COLO829 (cell line): ENCODE results near the gene MAG.
"Not testable (repeated sequence)": the region's sequence is repeated elsewhere in the genome, so short reads cannot be mapped to it uniquely, and the experiment has no call there.

ENCODE experiments used
- DNase-seq: peaks from one replicate; pipeline ENCODE4 v3.0.0; 2012; ENCODE audit warnings: low spot score

MAG gene

DNA sequence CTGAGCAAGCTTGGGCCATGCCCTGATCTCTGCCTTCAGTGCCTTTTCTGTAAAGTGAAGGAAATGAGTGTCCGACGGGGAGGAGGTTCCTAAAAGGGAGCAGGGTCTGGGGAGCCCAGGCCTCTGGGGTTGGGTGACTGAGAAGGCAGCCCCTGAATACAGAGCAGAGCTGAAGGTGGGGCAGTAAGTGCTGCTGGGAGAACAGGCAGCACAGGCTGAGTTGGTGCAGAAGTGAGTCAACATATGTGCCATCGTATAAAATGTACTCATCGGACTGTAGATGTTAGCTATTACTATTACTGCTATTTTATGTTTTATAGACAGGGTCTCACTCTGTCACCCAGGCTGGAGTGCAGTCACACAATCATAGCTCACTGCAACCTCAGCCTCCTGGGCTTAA is 10.7 kb upstream of the MAG start:
- DNase-seq, result no peak

DNA sequence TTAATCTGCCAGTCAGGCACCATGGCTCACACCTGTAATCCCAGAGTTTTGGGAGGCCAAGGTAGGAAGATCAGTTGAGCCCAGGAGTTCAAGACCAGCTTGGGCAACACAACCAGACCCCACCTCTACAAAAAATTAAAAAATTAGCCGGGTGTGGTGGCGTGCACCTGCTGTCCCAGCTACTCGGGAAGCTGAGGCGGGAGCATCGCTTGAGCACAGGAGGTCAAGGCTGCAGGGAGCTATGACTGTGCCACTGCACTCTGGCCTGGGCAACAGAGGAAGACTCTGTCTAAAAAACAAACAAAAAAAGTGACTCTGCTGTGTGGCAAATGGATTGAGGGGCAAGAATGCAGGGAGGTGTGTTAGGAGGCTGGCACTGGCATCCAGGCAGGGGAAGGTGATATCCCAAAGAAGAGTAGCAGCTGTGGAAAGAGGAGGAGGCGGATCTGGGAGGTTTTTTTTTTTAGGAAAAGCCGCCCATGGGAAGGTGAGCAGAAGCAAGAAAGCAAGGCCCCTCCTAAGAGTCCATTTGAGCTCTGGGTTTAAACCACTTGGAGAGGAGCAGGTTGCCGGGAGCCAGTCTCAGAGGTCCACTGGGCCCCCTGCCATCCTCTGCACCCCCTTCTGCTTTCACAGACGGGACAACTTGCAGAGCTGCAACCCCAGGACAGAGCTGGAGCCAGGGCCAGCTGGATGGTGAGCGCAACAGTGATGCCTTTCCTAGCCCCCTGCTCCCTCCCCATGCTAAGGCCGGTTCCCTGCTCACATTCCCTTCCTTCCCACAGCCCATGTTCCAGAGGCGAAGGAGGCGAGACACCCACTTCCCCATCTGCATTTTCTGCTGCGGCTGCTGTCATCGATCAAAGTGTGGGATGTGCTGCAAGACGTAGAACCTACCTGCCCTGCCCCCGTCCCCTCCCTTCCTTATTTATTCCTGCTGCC is 7.5 kb upstream of the MAG start:
- DNase-seq, result no peak

DNA sequence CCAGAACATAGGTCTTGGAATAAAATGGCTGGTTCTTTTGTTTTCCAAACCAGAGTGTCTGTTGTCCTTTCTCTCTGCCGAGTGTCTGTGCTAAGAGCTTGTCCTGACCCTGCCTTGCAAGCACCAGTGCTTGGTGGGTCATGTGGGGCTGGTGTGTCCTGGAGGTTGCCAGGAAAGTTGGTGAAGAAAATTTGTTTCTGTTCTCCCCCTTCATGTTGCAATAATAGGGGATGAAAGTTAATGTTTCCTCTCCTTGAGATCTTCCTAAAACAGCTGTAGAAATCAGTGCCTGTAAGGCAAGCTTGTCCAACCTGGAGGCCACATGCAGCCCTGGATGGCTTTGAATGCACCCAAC is 6.9 kb upstream of the MAG start:
- no peak for DNase-seq

DNA sequence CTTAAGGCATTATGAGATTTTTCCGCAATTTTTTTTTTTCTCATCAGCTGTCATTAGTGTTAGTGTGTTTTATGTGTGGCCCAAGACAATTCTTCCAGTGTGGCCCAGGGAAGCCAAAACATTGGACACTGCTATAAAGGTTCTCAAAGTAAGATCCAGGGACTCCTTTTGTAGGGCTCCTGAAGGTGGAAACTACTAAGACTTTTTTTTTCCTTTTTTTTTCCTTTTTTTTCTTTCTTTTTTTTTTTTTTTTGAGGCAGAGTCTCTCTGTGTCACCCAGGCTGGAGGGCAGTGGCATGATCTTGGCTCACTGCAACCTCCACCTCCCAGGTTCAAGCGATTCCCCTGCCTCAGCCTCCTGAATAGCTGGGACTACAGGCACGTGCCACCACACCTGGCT is 6.5 kb upstream of the MAG start:
- DNase-seq, result not testable (repeated sequence)

DNA sequence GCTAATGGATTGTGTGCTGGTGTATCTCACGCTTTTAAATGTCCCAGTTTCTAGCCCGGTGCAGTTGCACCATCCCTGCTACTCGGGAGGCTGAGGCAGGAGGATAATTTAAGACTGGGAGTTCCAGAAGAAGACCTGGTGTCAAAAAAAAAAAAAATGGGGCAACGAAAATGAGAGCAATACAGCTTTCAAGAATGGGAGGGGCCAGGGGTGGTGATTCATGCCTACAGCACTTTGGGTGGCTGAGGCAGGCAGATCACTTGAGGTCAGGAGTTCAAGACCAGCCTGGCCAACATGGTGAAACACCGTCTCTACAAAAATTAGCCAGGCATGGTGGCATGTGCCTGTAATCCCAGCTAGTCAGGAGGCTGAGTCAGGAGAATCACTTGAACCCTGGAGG is 5.9 kb upstream of the MAG start:
- DNase-seq, result not testable (repeated sequence)

DNA sequence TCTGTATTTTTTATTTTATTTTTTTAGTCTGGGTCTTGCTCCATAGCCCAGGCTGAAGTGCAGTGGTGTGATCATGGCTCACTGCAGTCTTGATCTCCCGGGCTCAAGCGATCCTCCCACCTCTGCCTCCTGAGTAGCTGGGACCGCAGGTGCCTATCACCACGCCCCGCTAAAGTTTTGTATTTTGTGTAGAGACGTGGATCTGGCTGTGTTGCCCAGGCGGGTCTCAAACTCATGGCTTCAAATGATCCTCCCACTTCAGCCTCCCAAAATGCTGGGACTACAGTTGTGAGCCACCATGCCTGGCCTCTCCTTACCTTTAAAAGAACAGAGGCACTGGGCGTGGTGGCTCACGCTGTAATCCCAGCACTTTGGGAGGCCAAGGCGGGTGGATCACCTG is 4.2 kb upstream of the MAG start:
- no peak for DNase-seq

DNA sequence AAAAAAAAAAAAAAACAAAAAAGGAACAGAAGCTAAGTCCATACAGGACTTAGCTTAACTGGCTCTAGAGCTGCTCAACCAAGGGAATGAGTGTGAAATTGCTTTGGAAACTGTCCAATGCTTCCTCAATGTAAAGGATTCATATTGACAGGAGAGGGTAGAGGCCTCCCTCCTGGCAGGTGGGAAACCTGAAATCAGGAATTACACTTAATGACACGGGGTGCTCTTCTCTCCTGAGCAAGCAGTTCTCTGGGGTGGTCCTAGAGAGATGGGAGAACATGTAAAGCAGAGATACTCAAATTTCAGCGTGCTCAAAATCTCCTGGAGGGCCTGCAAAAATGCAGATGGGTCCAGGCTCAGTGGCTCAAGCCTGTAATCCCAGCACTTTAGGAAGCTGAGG is 3.6 kb upstream of the MAG start:
- no peak for DNase-seq

DNA sequence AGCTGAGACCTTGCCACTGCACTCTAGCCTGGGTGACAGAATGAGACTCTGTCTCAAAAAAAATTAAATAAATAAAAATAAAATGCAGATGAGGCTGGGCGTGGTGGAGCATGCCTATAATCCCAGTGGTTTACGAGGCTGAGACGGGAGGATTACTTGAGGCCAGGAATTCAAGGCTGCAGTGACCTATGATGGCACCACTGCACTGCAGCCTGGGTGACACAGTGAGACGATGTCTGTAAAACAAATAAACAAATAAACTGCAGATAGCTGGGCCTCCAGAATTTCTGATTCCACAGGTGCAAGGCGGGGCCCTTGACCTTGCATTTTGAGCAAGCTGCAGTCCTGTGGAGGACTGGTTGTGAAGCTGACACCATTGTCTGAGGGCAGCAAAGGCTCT is 3.1 kb upstream of the MAG start:
- no peak for DNase-seq

DNA sequence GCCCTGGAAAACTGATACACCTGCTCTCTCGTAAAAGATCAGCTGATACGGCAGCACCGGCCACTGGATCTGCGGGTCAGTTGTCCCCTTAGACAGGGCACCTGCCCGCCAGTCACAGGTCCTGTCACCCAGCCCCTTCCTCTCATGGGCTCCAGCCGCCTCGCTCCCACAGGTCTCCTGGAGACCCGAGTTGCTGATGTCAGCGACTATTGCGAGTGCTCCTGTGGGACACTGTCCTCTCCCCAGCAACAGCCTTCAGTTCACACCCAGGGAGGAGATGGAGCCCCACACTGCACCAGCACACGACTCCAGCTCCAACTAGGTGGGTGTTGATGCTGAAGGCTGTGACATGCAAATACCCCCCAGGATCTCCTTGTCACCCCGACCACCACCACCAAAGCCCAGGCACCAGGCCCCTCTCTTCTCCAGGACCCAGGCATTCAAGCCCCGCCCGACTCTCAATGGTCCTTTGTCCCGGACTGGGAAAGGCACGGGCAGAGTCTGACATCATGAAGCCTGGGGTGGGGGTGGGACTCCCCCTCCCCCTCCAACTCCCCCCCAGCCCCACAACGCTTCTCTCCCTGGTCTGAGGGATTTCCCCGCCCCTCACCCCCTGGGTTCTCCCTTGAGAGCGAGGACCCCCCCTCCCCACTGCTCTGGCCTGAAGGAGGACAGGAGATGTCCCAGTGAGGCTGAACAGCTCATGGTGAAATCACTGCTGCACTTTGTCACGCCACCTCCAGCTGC is 1.4 kb upstream of the MAG start:
- no peak for DNase-seq

DNA sequence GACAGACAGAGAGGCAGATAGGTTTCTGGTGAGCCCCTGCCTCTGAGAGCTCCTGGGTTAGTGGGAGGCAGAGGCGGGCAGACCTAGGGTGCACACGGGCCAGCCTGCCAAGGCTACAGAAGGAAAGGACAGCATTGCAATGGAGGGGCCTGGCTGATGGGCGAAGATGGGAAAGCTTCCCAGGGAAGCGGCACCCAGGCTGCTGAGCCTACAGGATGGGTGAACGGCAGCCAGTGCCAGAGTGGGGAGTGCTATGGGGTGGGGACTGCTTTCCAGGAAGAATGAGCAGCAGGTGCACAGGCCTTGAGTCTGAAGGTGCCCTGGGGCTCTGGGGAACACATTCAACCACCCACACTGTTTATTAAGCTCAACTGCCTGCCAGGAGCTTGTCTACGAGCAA is 702 bp upstream of the MAG start:
- DNase-seq, result no peak

DNA sequence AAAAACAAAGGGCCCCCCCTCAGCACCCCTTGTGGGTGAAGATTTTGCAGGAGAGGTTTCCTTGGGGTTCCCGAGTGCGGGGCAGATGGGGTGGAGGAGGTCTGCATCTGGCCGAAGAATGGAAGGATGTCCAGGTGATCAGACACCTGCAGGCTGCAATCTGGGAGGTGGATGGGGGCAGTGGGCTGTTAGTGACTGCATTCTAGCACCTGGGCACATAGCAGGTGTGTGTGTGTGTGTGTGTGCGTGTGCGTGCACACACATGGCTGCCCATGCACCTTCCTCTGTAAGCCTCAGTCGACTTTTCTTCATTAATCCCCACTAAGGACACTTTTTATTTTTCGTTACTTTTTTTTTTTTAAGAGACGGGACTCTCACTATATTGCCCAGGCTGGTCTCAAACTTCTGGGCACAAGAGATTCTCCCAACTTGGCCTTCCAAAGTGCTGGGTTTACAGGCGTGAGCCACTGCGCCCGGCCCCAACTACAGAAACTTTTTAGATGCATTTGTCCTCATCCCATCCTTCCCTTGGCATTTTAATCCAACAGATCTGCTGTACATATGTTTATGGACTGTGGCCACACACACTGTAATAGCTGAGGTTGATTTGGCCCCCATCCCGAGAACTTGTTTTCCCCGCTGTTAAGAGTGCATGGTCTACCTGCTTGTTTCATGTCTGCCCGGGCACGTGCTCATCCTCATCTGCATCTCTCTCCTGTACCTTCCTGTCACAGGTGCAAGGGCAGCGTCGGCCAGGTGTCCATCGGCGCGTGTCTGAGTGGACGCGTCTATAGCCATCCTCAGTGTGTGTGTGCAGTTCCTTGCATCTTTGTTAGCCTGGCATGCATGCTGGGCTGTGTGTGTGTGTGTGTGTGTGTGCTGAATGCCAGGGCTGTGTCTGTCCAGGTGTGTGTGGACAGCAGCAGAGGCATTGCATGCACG is 731 bp downstream of the MAG start:
- DNase-seq, result no peak

DNA sequence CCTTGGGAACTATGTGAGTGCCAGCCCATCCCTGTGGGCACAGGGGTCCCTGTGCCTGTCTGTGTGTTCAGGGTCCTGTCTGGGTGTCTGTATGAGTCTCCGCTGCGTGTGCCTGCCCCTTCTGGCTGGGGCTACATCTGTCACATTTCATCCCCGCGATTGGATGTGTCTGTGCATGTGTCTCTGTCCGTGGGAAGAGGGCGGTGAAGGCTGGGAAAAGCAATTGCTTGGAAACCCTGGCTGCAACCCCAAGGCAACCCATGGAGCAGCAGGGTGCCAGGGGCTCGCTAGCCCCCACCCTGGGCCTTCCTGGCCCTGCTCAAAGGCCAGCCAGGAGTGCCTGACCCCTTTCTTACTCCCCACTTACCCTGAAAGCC is 1.4 kb downstream of the MAG start:
- DNase-seq, result no peak

DNA sequence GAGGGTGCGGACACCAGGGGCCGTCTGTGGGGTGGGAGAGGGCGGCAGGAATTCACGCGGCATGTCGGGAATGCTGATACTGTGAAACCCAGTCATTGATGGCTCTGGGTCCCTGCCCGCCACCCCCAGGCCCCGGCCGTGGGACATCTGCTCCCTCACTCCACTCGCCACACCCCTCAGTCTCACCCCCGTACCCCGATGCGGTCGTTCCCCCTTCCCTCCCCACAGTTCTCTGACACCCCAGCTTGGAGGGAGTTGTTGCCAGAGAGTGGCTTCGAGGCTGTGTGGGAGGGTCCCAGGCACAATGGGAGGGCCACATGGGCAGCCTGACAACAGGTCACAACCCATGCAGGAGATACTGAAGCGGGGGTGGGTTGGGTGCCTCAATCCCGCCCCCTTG is 1.8 kb downstream of the MAG start:
- DNase-seq, result no peak

DNA sequence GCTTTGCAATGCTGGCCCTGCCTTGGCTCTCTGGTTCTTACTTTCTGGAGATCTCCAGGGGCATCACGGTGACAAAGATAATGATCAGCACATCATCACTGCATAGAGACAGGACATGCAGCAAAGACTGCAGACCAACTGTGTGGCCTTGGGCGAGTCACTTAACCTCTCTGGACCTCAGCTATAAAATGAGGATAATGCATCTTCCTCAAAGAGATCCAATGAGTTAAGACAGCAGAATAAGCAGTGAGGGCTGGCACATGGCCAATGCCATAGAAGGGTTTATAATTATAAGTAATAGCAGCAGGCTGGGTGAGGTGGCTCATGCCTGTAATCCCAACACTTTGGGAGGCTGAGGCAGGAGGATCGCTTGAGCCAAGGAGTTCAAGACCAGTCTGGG is 2.4 kb downstream of the MAG start:
- no peak for DNase-seq

DNA sequence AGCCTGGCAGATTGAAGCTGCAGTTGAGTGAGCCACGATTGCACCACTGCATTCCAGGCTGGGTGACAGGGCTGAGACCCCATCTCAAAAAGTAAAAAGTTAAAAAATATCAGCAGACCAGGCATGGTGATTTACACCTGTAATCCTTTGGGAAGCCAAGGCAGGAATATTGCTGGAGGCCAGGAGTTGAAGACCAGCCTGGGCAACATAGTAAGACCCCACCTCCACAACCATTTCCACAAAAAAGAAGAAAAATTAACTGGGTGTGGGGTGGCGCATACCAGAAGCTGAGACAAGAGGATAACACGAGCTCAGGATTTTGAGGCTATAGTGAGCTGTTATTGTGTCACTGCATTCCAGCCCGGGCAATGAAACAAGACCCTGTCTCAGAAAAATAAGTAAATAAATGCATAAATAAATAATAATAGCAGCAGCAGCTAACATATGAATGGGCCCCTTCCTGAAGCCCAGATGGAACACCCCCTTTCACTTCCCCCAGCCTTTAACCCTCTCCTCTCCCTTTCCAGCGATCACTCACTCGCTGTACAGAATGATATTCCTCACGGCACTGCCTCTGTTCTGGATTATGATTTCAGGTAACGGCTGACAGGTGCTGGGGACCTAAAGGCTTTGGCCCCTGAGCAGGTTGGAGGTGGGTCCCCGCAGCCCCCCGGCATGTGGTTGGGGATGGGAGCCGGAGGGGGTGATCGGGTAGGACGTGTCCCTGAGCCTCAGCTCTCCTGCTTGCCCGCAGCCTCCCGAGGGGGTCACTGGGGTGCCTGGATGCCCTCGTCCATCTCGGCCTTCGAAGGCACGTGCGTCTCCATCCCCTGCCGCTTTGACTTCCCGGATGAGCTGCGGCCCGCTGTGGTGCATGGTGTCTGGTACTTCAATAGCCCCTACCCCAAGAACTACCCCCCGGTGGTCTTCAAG is 3.2 kb downstream of the MAG start:
- DNase-seq, result no peak

DNA sequence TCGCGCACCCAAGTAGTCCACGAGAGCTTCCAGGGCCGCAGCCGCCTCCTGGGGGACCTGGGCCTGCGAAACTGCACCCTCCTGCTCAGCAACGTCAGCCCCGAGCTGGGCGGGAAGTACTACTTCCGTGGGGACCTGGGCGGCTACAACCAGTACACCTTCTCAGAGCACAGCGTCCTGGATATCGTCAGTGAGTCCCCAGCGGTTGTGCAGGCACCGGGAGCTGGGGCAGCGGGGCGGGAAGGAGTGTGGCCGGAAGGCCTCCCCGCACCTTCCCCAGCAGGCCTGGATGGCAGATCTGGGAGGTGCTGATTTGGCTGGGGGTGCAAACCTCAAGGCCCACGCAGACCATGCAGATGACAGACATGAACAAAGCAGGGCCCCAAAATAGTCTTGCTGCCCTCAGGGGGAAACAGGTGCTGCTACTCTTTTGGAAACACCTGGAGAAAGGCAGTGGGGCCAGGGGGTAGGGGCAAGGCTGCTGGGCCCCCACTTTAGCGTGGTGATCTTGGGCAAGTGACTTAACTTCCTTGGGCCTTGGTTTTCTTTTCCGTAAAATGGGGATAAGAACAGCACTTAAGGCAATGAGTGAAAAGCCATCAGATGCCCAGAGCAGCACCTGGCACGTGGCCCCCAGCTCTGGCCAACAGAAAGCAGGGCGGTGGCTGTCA is 4.0 kb downstream of the MAG start:
- no peak for DNase-seq

DNA sequence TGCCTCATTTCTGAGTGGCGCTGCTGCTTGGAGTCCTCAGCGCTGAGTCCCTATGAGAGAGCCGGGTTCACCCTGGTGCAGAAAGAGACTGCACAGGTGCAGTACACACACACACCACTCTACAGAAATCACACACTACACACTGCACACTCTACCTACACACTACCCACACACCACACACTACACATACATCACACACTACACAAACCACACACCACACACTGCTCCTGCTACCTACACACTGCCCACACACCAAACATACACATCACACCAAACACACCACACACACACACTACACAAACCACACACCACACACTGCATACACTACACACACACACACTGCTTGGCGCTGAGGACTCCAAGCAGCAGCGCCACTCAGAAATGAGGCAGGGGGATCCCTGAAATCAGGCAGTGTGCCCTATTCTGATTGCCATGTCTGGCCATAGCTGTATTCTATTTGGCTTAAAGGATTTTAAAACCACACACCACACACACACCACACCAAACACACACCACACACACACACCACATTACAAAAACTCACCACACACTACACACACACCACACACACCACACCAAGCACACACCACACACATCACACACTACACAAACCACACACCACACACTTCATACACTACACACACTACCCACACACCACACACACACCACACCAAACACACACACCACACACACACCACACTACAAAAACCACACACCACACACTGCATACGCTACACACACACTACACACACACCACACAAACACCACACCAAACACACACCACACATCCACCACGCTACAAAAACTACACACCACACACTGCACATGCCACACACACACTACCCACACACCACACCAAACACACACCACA is 4.9 kb downstream of the MAG start:
- no peak for DNase-seq

DNA sequence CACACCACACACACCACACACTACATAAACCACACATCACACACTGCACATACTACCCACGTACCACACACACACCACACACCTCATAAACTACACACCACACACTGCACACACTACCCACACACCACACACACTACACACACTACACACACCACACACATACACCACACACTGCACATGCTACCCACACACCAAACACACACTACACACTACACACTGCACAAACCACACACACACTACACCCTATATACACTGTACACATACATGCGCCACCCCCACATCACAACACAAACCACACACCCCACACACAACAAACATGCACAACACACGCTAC is 5.5 kb downstream of the MAG start:
- no peak for DNase-seq

DNA sequence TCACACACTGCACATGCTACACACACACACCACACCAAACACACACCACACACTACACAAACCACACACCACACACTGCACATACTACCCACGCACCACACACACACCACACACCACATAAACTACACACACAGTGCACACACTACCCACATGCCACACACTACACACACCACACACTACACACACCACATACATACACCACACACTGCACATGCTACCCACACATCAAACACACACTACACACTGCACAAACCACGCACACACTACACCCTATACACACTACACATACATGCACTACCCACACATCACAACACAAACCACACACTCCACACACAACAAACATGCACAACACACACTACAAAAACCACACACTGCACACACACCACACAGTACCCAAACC is 6.0 kb downstream of the MAG start:
- DNase-seq, result no peak

DNA sequence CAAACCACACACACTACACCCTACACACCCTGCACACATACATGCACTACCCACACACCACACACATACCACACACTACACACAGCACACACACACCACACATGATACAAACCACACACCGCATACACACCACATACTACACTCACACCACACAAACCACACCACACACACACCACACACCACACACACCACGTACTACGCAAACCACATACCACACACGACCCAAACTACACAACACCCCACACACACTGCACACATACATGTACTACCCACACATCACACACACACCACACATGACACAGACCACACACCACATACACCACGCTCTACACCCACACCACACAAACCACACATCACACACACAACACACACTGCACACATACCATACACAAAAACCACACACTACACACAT is 6.6 kb downstream of the MAG start:
- DNase-seq, result no peak
